HepG2 (cell line): ENCODE results near the gene CER1. TPM values are rescaled to one million over a fixed set of nuclear protein-coding genes. Genes with fewer than 3 reads are reported as not detected.

Experiments used
- ATF4 ChIP-seq, 2 experiments: fragments of 450-650 bp in 1 of 2; sonication (generic) in 1 of 2; formaldehyde crosslinking; IDR thresholded peaks; 2 replicates each; pipeline versions ENCODE4 v1.5.0 to v1.8.0; 2020 to 2022; ENCODE audit warnings: mild to moderate bottlenecking in 1 of 2, missing genetic modification reagents in 1 of 2
- CEBPZ ChIP-seq: IDR thresholded peaks from 2 replicates; pipeline ENCODE4 v1.6.1; 2012; ENCODE audit warnings: low read length, improper control_type of control experiment
- FOXP1 ChIP-seq, 2 experiments: fragments of 450-650 bp in 1 of 2; IDR thresholded peaks; 2 replicates each; pipeline ENCODE4 v1.6.1; 2017 to 2018; ENCODE audit warnings: antibody characterized with exemption in 1 of 2
- KLF15 ChIP-seq: sonication (generic); formaldehyde crosslinking; IDR thresholded peaks from 2 replicates; pipeline ENCODE4 v1.8.1; 2023; ENCODE audit warnings: borderline replicate concordance, mild to moderate bottlenecking, inconsistent platforms, missing genetic modification reagents, mixed read lengths
- MEIS2 ChIP-seq: sonication (generic); formaldehyde crosslinking; IDR thresholded peaks from 2 replicates; pipeline ENCODE4 v1.9.0; 2021; ENCODE audit warnings: mild to moderate bottlenecking, missing genetic modification reagents
- MTA1 ChIP-seq: sonication (generic); formaldehyde crosslinking; IDR thresholded peaks from 2 replicates; pipeline ENCODE4 v1.4.0; 2020; ENCODE audit warnings: missing genetic modification reagents, mild to moderate bottlenecking, borderline replicate concordance
- RBAK ChIP-seq: sonication (generic); formaldehyde crosslinking; IDR thresholded peaks from 2 replicates; pipeline ENCODE4 v1.5.1; 2020; ENCODE audit warnings: mild to moderate bottlenecking, missing genetic modification reagents
- ZMYM4 ChIP-seq: sonication (generic); formaldehyde crosslinking; IDR thresholded peaks from 2 replicates; pipeline ENCODE4 v1.8.1; 2023; ENCODE audit warnings: mild to moderate bottlenecking, missing genetic modification reagents
- ZNF281 ChIP-seq: sonication (generic); formaldehyde crosslinking; IDR thresholded peaks from 2 replicates; pipeline ENCODE4 v1.4.0; 2020; ENCODE audit warnings: missing genetic modification reagents, borderline replicate concordance
- ZNF3 ChIP-seq: IDR thresholded peaks from 2 replicates; pipeline ENCODE4 v1.7.0; 2017; ENCODE audit warnings: inconsistent platforms
- ZNF326 ChIP-seq: sonication (generic); formaldehyde crosslinking; IDR thresholded peaks from 2 replicates; pipeline ENCODE4 v1.4.0; 2020; ENCODE audit warnings: missing genetic modification reagents, borderline replicate concordance
- ZNF562 ChIP-seq: sonication (generic); formaldehyde crosslinking; IDR thresholded peaks from 2 replicates; pipeline ENCODE4 v1.8.0; 2022; ENCODE audit warnings: missing genetic modification reagents, borderline replicate concordance
- ZNF850 ChIP-seq: sonication (generic); formaldehyde crosslinking; conservative IDR thresholded peaks from 2 replicates; pipeline ENCODE4 v1.9.0; 2021; ENCODE audit warnings: mild to moderate bottlenecking, missing genetic modification reagents
- polyA plus RNA-seq, 8 experiments: library from polyadenylated mRNA; depleted of rRNA in 3 of 8; stranded (reverse) in 7 of 8; unstranded in 1 of 8; fragments of >200 nt; fragmentation: Illumina TruSeq in 4 of 8; extraction: Trizol in 4 of 8; gene quantifications; 2 replicates each; pipeline versions ENCODE4 v1.2.1 to v1.2.3, GENCODE V29; 2011 to 2016; ENCODE audit warnings: low read depth in 4 of 8, missing spikeins in 1 of 8, mixed read lengths in 1 of 8; ENCODE audit not compliant: insufficient read depth in 1 of 8
- total RNA-seq, 5 experiments: library from RNA; depleted of rRNA; stranded (reverse); fragments of >200 nt; fragmentation: Illumina TruSeq; extraction: Trizol; gene quantifications; 2 replicates each; pipeline ENCODE4 v1.2.3, GENCODE V29; 2016; ENCODE audit warnings: low read depth in 1 of 5
- TF ChIP-seq, protein P1 (sequence below): conservative IDR thresholded peaks from 2 replicates; pipeline ENCODE4 v1.6.1; 2018; ENCODE audit warnings: missing genetic modification reagents
- TF ChIP-seq, protein P2 (sequence below): sonication (generic); formaldehyde crosslinking; IDR thresholded peaks from 2 replicates; pipeline ENCODE4 v1.4.0; 2020; ENCODE audit warnings: missing genetic modification reagents, mild to moderate bottlenecking, borderline replicate concordance

CER1 gene
- total and polyA plus RNA-seq, 2 of the 13 experiments (the other 11 are each of a cell fraction or from before 2014, with no cell fraction given) = 0.18 TPM; not detected in 1

- TF ChIP-seq CEBPZ (no peak), ZNF562 (CRISPR knock-in tag) (no peak), MTA1 (CRISPR knock-in tag) (peak; percentile 52; the same call in 1 of the 2 replicates), ZNF850 (CRISPR knock-in tag) (no peak), ZNF3 (CRISPR knock-in tag) (no peak), FOXP1 (IDR thresholded peaks at IDR 0.05) (no peak), FOXP1 (CRISPR knock-in tag; IDR thresholded peaks at IDR 0.05) (no peak), ATF4 (CRISPR knock-in tag; IDR thresholded peaks at IDR 0.05) (no peak), ZNF281 (CRISPR knock-in tag) (peak; percentile 59), ZNF326 (CRISPR knock-in tag) (no peak), ZMYM4 (CRISPR knock-in tag) (peak; percentile 75), MEIS2 (CRISPR knock-in tag) (peak; percentile 51), KLF15 (CRISPR knock-in tag) (no peak), RBAK (CRISPR knock-in tag) (no peak)
- TF ChIP-seq, protein P1, sequence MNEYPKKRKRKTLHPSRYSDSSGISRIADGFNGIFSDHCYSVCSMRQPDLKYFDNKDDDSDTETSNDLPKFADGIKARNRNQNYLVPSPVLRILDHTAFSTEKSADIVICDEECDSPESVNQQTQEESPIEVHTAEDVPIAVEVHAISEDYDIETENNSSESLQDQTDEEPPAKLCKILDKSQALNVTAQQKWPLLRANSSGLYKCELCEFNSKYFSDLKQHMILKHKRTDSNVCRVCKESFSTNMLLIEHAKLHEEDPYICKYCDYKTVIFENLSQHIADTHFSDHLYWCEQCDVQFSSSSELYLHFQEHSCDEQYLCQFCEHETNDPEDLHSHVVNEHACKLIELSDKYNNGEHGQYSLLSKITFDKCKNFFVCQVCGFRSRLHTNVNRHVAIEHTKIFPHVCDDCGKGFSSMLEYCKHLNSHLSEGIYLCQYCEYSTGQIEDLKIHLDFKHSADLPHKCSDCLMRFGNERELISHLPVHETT (CRISPR knock-in tag) = no peak
- TF ChIP-seq, protein P2, sequence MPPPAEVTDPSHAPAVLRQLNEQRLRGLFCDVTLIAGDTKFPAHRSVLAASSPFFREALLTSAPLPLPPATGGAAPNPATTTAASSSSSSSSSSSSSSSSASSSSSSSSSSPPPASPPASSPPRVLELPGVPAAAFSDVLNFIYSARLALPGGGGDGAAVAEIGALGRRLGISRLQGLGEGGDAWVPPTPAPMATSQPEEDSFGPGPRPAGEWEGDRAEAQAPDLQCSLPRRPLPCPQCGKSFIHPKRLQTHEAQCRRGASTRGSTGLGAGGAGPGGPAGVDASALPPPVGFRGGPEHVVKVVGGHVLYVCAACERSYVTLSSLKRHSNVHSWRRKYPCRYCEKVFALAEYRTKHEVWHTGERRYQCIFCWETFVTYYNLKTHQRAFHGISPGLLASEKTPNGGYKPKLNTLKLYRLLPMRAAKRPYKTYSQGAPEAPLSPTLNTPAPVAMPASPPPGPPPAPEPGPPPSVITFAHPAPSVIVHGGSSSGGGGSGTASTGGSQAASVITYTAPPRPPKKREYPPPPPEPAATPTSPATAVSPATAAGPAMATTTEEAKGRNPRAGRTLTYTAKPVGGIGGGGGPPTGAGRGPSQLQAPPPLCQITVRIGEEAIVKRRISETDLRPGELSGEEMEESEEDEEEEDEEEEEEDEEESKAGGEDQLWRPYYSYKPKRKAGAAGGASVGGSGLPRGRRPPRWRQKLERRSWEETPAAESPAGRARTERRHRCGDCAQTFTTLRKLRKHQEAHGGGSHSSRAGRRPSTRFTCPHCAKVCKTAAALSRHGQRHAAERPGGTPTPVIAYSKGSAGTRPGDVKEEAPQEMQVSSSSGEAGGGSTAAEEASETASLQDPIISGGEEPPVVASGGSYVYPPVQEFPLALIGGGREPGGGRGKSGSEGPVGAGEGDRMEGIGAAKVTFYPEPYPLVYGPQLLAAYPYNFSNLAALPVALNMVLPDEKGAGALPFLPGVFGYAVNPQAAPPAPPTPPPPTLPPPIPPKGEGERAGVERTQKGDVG (CRISPR knock-in tag) = no peak
These were observed 29.2 kb downstream of the CER1 start, which contains the start of gene ZDHHC21 (continued) for GRCh38 chr9:14693251-14693861.
